ENCODE results near the gene CCDC122. TPM values are rescaled to one million over a fixed set of nuclear protein-coding genes. Genes with fewer than 3 reads are reported as not detected.

CCDC122 gene
- total RNA-seq, 4 donors from 2014 or later = 1.3 to 5.1 (median 2.1) TPM

GRCh38 chr13:43850873-43851272 is 28.7 kb downstream of the CCDC122 start:
- 98 to 100% methylated on average over 1 of the region's 1 CpG for WGBS, 2 donors
- DNase-seq (ENCODE audit: low spot score in 2 of 2) = no peak
- intact Hi-C loops (cut with DNase I; ENCODE audit: low total_unique reads) = no loop called here
- H3K4me3 ChIP-seq (ENCODE audit: low read depth, poor library complexity, severe bottlenecking) = no peak overlapping the region
- TF ChIP-seq CTCF (IDR thresholded peaks at IDR 0.05) (no peak), POLR2A (IDR thresholded peaks at IDR 0.05) (no peak)

GRCh38 chr13:43848001-43848649 is 31.4 kb downstream of the CCDC122 start:
- DNase-seq (ENCODE audit: low spot score in 2 of 2) = no peak
- 74 to 84% methylated on average over 1 of the region's 1 CpG for WGBS, 2 donors
- TF ChIP-seq POLR2A (IDR thresholded peaks at IDR 0.05) (no peak), CTCF (IDR thresholded peaks at IDR 0.05) (no peak)
- no peak overlapping the region for H3K4me3 ChIP-seq (ENCODE audit: low read depth, poor library complexity, severe bottlenecking)
- intact Hi-C loops (cut with DNase I; ENCODE audit: low total_unique reads) = no loop called here

- 83 to 88% methylated on average over 3 of the region's 3 CpGs for WGBS, 2 donors
- intact Hi-C loops (cut with DNase I; ENCODE audit: low total_unique reads) = no loop called here
- no peak overlapping the region for H3K4me3 ChIP-seq (ENCODE audit: low read depth, poor library complexity, severe bottlenecking)
- no peak for DNase-seq (ENCODE audit: low spot score in 2 of 2)
- no peak for TF ChIP-seq CTCF (IDR thresholded peaks at IDR 0.05)
- no peak for TF ChIP-seq POLR2A (IDR thresholded peaks at IDR 0.05)
Observed at GRCh38 chr13:43846496-43847158, 32.9 kb downstream of the CCDC122 start.

GRCh38 chr13:43838909-43839308 is 40.6 kb downstream of the CCDC122 start:
- no peak for DNase-seq (ENCODE audit: low spot score in 2 of 2)
- 67 to 68% methylated on average over 4 of the region's 4 CpGs for WGBS, 2 donors
- no peak overlapping the region for H3K4me3 ChIP-seq (ENCODE audit: low read depth, poor library complexity, severe bottlenecking)
- TF ChIP-seq POLR2A (IDR thresholded peaks at IDR 0.05) (no peak), CTCF (IDR thresholded peaks at IDR 0.05) (no peak)
- intact Hi-C loops (cut with DNase I; ENCODE audit: low total_unique reads) = no loop called here

GRCh38 chr13:43835701-43836100 is 43.8 kb downstream of the CCDC122 start:
- TF ChIP-seq CTCF (IDR thresholded peaks at IDR 0.05) (no peak), POLR2A (IDR thresholded peaks at IDR 0.05) (no peak)
- no peak overlapping the region for H3K4me3 ChIP-seq (ENCODE audit: low read depth, poor library complexity, severe bottlenecking)
- intact Hi-C loops (cut with DNase I; ENCODE audit: low total_unique reads) = no loop called here
- WGBS, 2 donors = 88 to 92% methylated on average over 2 of the region's 2 CpGs
- DNase-seq (ENCODE audit: low spot score in 2 of 2) = no peak

All from lower leg skin (tissue), 4 donors.